ENCODE measurements around the gene LIMK2.

LIMK2 gene

GRCh38 chr22:31275576-31275975 lies 63.5 kb downstream of the LIMK2 start:
- DNase-seq, result no peak

- no peak for DNase-seq
Measured at GRCh38 chr22:31276426-31277167, 64.5 kb downstream of the LIMK2 start.

GRCh38 chr22:31277741-31278140 lies 65.6 kb downstream of the LIMK2 start:
- peak in 1 of 4 experiments; percentile 26 for DNase-seq

- DNase-seq, result no peak
Measured at GRCh38 chr22:31278151-31278621, 66.1 kb downstream of the LIMK2 start.

- DNase-seq, result peak in 2 of 4 experiments; percentile 39 to 51
Measured at GRCh38 chr22:31278626-31279326, 66.7 kb downstream of the LIMK2 start.

GRCh38 chr22:31279327-31279669 lies 67.2 kb downstream of the LIMK2 start:
- no peak for DNase-seq

GRCh38 chr22:31279821-31280505 lies 67.9 kb downstream of the LIMK2 start:
- DNase-seq, result no peak

GRCh38 chr22:31281733-31282132 lies 69.6 kb downstream of the LIMK2 start:
- DNase-seq, result no peak

GRCh38 chr22:31282748-31283468 lies 70.8 kb downstream of the LIMK2 start:
- DNase-seq, result no peak

GRCh38 chr22:31284281-31285155 lies 72.4 kb downstream of the LIMK2 start:
- DNase-seq, result no peak

- peak in 2 of 4 experiments; percentile 22 to 49 for DNase-seq
Measured at GRCh38 chr22:31286360-31287255, 74.5 kb downstream of the LIMK2 start.

- DNase-seq, result no peak
Measured at GRCh38 chr22:31287818-31288495, 75.9 kb downstream of the LIMK2 start.

GRCh38 chr22:31288496-31289240 lies 76.6 kb downstream of the LIMK2 start:
- no peak for DNase-seq

GRCh38 chr22:31289344-31289743 lies 77.2 kb downstream of the LIMK2 start:
- no peak for DNase-seq

- peak; percentile 86 to 96 (median 92) for DNase-seq
Measured at GRCh38 chr22:31290494-31291471, 78.7 kb downstream of the LIMK2 start.

- DNase-seq, result no peak
Measured at GRCh38 chr22:31291481-31292235, 79.6 kb downstream of the LIMK2 start.

GRCh38 chr22:31292236-31292989 lies 80.3 kb downstream of the LIMK2 start, which contains the start of gene PIK3IP1:
TSS of gene PIK3IP1 (minus strand) at chr22:31292488. CDS start at chr22:31292344, 144 bp downstream.
- DNase-seq, result peak; percentile 44 to 76 (median 61)

Data from activated CD4-positive, CD25-positive, alpha-beta regulatory T cell (primary cell).